ENCODE data around the gene JARID2.

DNA sequence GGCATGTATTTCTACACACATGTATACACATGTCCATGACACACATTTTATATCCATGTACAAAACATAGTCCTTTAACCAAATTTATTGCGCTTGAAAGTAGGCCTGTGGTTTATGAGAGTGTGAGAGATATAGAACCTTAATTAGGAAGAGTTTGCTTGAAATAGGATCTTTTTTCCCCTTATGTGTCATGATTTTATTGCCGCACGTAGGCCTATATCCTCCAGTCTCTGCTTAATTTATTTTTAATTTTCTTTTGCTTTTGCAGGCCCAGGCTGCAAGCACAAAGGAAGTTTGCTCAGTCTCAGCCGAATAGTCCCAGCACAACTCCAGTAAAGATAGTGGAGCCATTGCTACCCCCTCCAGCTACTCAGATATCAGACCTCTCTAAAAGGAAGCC is 205.9 kb downstream of the JARID2 start:
- TF ChIP-seq POLR2A (IDR thresholded peaks at IDR 0.05) = no peak
- TF ChIP-seq, protein P1, sequence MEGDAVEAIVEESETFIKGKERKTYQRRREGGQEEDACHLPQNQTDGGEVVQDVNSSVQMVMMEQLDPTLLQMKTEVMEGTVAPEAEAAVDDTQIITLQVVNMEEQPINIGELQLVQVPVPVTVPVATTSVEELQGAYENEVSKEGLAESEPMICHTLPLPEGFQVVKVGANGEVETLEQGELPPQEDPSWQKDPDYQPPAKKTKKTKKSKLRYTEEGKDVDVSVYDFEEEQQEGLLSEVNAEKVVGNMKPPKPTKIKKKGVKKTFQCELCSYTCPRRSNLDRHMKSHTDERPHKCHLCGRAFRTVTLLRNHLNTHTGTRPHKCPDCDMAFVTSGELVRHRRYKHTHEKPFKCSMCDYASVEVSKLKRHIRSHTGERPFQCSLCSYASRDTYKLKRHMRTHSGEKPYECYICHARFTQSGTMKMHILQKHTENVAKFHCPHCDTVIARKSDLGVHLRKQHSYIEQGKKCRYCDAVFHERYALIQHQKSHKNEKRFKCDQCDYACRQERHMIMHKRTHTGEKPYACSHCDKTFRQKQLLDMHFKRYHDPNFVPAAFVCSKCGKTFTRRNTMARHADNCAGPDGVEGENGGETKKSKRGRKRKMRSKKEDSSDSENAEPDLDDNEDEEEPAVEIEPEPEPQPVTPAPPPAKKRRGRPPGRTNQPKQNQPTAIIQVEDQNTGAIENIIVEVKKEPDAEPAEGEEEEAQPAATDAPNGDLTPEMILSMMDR (IDR thresholded peaks at IDR 0.05) = no peak

Measured in thyroid gland (tissue), 4 donors.